Measurements from ENCODE around the gene ZNF594. TPM values are rescaled to one million over a fixed set of nuclear protein-coding genes. Genes with fewer than 3 reads are reported as not detected.
"Not testable (repeated sequence)": the region's sequence is repeated elsewhere in the genome, so short reads cannot be mapped to it uniquely, and the experiment has no call there.

The ZNF594 gene
- total and polyA plus RNA-seq, 2 experiments from 2014 or later, result 3.1 to 6.2 TPM

DNA sequence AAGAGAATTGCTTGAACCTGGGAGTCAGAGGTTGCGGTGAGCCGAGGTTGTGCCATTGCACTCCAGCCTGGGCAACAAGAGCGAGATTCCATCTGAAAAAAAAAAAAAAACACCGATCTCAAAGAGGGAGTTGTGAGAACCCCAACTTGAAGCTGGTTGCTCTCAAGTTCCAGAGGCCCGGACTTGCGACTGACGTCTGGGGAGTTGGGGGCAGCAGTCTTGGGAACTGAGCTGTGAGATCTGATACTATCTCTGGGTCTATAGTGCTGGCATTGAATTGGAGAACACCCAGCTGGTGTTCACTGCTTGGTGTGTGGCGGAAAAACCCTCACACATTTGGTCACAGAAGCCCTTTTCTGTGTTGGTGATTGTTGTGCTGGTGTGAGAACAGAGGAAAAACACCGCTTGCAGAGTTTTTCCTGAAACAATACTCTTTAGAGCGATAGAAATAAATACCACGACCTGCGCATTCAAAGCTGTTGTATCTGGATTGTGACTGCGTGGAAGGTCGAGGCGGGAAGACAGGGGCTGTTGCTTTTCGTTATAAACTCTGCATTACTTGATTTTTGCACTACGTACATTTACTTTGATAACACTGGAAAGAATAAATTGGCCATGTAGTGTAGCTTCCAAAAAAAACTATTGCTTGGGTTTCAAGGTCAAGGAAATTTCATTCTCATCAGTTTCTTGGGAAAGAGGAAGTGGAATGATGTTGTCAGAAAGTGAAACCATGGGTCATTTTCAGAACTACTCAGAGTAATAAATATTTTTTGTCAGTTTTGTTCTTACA lies 34.2 kb upstream of the ZNF594 start:
- Histone ChIP-seq H3K36me3 (ENCODE audit: low read depth) (no peaks in the 10 kb centered on the region), H4K20me1 (ENCODE audit: insufficient read depth) (no peaks in the 10 kb centered on the region), H3K79me2 (ENCODE audit: insufficient read depth) (no peaks in the 10 kb centered on the region), H3K9ac (no peak overlapping the region), H3K9me3 (ENCODE audit: low read depth) (no peaks in the 10 kb centered on the region), H3K9me2 (ENCODE audit: insufficient read depth) (no peaks in the 10 kb centered on the region), H3K4me3 (no peak overlapping the region), H3K4me2 (ENCODE audit: unreplicated experiment) (no peak overlapping the region), H2AFZ (no peak overlapping the region), H3K27ac (no peak overlapping the region), H3K27me3 (replicated peaks; ENCODE audit: insufficient read depth) (no peaks in the 10 kb centered on the region), H3K4me1 (ENCODE audit: insufficient read depth) (no peaks in the 10 kb centered on the region), H3F3A (ENCODE audit: insufficient read depth) (no peaks in the 10 kb centered on the region)
- in situ Hi-C loops (cut with MboI), result no loop called here
- no peak for DNase-seq
- WGBS, 2 experiments (ENCODE audit: low coverage in 1 of 2, low lambda C conversion rate in 2 of 2, missing lambda C conversion rate in 2 of 2), result 91 to 92% methylated on average over 17 of the region's 17 CpGs
- TF ChIP-seq EZH2 (IDR thresholded peaks at IDR 0.05; ENCODE audit: insufficient read depth, poor library complexity, severe bottlenecking) (no peak), EZH2phosphoT487 (IDR thresholded peaks at IDR 0.05; ENCODE audit: insufficient read depth, low read depth) (no peak)

DNA sequence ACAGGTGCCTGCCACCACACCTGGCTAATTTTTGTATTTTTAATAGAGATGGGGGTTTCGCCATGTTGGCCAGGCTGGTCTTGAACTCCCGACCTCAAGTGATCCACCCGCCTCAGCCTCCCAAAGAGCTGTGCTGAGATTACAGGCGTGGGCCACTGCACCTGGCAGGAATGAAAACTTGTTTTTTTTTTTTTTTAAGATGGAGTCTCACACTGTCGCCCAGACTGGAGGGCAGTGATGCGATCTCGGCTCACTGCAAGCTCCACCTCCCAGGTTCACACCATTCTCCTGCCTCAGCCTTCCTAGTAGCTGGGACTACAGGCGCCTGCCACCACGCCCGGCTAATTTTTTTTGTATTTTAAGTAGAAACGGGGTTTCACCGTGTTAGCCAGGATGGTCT lies 30.2 kb upstream of the ZNF594 start:
- H3K9me3 ChIP-seq (ENCODE audit: low read depth); H3K4me3 ChIP-seq; H2AFZ ChIP-seq; H4K20me1 ChIP-seq (ENCODE audit: insufficient read depth); H3K4me1 ChIP-seq (ENCODE audit: insufficient read depth); H3K79me2 ChIP-seq (ENCODE audit: insufficient read depth); DNase-seq; in situ Hi-C loops (cut with MboI); H3K9ac ChIP-seq; H3K9me2 ChIP-seq (ENCODE audit: insufficient read depth); H3K27ac ChIP-seq; H3F3A ChIP-seq (ENCODE audit: insufficient read depth); H3K4me2 ChIP-seq (ENCODE audit: unreplicated experiment); H3K36me3 ChIP-seq (ENCODE audit: low read depth); H3K27me3 ChIP-seq (replicated peaks; ENCODE audit: insufficient read depth): not testable (repeated sequence)
- WGBS, 2 experiments (ENCODE audit: low coverage in 1 of 2, low lambda C conversion rate in 2 of 2, missing lambda C conversion rate in 2 of 2), result 94 to 96% methylated on average over 12 of the region's 12 CpGs

DNA sequence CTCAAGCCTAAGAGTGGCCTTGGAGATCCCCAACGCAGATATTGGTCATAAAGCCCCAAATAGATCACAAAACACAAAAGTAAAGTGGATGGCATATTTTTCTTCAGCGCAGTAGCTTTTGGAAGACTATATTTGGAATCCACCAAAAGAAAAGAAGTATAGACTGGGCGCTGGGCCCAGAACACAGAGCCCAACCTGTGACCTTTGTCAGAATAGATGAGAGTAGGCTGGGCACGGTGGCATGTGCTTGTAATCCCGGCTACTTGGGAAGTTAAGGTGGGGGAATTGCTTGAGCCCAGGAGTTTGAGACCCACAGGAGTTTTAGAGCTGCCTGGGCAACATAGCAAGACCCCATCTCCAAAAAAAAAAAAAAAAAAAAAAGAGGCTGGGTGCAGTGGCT lies 28.4 kb upstream of the ZNF594 start:
- in situ Hi-C loops (cut with MboI), result no loop called here

DNA sequence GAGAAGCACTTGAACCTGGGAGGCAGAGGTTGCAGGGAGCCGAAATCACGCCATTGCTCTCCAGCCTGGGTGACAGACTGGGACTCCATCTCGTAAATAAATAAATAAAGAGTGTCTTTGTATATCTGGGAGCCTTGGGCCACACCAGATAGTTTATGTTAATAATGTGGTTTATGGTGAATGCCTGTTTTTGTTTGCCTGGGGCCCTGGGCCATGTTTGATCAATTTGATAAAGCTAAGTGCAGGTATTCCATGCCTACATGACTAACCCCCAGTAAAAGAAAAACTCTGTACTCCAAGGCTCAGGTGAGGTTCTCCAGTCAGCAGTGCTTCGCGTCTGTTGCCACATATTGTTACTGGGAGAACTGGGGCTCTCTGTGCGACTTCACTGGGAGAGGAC lies 27.9 kb upstream of the ZNF594 start:
- Histone ChIP-seq H3K79me2 (ENCODE audit: insufficient read depth) (no peaks in the 10 kb centered on the region), H3K9ac (no peak overlapping the region), H3K4me1 (ENCODE audit: insufficient read depth) (no peaks in the 10 kb centered on the region), H2AFZ (no peak overlapping the region), H4K20me1 (ENCODE audit: insufficient read depth) (no peaks in the 10 kb centered on the region), H3K27ac (no peak overlapping the region), H3K4me3 (no peak overlapping the region), H3K36me3 (ENCODE audit: low read depth) (no peaks in the 10 kb centered on the region), H3F3A (ENCODE audit: insufficient read depth) (no peaks in the 10 kb centered on the region), H3K9me2 (ENCODE audit: insufficient read depth) (no peaks in the 10 kb centered on the region), H3K9me3 (ENCODE audit: low read depth) (no peaks in the 10 kb centered on the region), H3K27me3 (replicated peaks; ENCODE audit: insufficient read depth) (no peaks in the 10 kb centered on the region), H3K4me2 (ENCODE audit: unreplicated experiment) (no peak overlapping the region)
- WGBS, 2 experiments (ENCODE audit: low coverage in 1 of 2, low lambda C conversion rate in 2 of 2, missing lambda C conversion rate in 2 of 2), result 96 to 97% methylated on average over 6 of the region's 6 CpGs
- in situ Hi-C loops (cut with MboI), result no loop called here
- no peak for DNase-seq
- TF ChIP-seq EZH2phosphoT487 (IDR thresholded peaks at IDR 0.05; ENCODE audit: insufficient read depth, low read depth) (no peak), EZH2 (IDR thresholded peaks at IDR 0.05; ENCODE audit: insufficient read depth, poor library complexity, severe bottlenecking) (no peak)

More for the DNA sequence above, 28.4 kb upstream of the ZNF594 start:
- Histone ChIP-seq H3K9me2 (ENCODE audit: insufficient read depth) (no peaks in the 10 kb centered on the region), H3K4me3 (no peak overlapping the region), H3K9me3 (ENCODE audit: low read depth) (no peaks in the 10 kb centered on the region), H4K20me1 (ENCODE audit: insufficient read depth) (no peaks in the 10 kb centered on the region), H3K27ac (no peak overlapping the region), H3K4me2 (ENCODE audit: unreplicated experiment) (no peak overlapping the region), H3F3A (ENCODE audit: insufficient read depth) (no peaks in the 10 kb centered on the region), H3K4me1 (ENCODE audit: insufficient read depth) (no peaks in the 10 kb centered on the region), H2AFZ (no peak overlapping the region), H3K79me2 (ENCODE audit: insufficient read depth) (no peaks in the 10 kb centered on the region), H3K36me3 (ENCODE audit: low read depth) (no peaks in the 10 kb centered on the region), H3K27me3 (replicated peaks; ENCODE audit: insufficient read depth) (no peaks in the 10 kb centered on the region), H3K9ac (no peak overlapping the region)
- DNase-seq, result no peak
- 91 to 93% methylated on average over 5 of the region's 5 CpGs for WGBS, 2 experiments (ENCODE audit: low coverage in 1 of 2, low lambda C conversion rate in 2 of 2, missing lambda C conversion rate in 2 of 2)
- TF ChIP-seq EZH2phosphoT487 (IDR thresholded peaks at IDR 0.05; ENCODE audit: insufficient read depth, low read depth), result no peak
- no peak for TF ChIP-seq EZH2 (IDR thresholded peaks at IDR 0.05; ENCODE audit: insufficient read depth, poor library complexity, severe bottlenecking)

DNA sequence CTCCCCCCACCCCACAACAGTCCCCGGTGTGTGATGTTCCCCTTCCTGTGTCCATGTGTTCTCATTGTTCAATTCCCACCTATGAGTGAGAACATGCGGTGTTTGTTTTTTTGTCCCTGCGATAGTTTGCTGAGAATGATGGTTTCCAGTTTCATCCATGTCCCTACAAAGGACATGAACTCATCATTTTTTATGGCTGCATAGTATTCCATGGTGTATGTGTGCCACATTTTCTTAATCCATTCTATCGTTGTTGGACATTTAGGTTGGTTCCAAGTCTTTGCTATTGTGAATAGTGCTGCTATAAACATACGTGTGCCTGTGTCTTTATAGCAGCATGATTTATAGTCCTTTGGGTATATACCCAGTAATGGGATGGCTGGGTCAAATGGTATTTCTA lies 25.9 kb upstream of the ZNF594 start:
- H3K79me2 ChIP-seq (ENCODE audit: insufficient read depth); H2AFZ ChIP-seq; H4K20me1 ChIP-seq (ENCODE audit: insufficient read depth); H3F3A ChIP-seq (ENCODE audit: insufficient read depth); DNase-seq; H3K4me1 ChIP-seq (ENCODE audit: insufficient read depth); H3K4me3 ChIP-seq; H3K4me2 ChIP-seq (ENCODE audit: unreplicated experiment); in situ Hi-C loops (cut with MboI); H3K9me3 ChIP-seq (ENCODE audit: low read depth); H3K9ac ChIP-seq; H3K27ac ChIP-seq; H3K36me3 ChIP-seq (ENCODE audit: low read depth); H3K9me2 ChIP-seq (ENCODE audit: insufficient read depth); H3K27me3 ChIP-seq (replicated peaks; ENCODE audit: insufficient read depth): not testable (repeated sequence)
- WGBS, 2 experiments (ENCODE audit: low coverage in 1 of 2, low lambda C conversion rate in 2 of 2, missing lambda C conversion rate in 2 of 2), result 77 to 89% methylated on average over 3 to 4 of the region's 5 CpGs

All from GM23248 (cell line).